ENCODE measurements around the gene HOXC11.

The HOXC11 gene

GRCh38 chr12:53972722-53973235, at the start of gene HOXC11:
TSS of gene HOXC11 (plus strand) at chr12:53973126. CDS start at chr12:53973242, 116 bp downstream.
- DNase-seq (ENCODE audit: low read depth in 2 of 2), result no peak

DNA sequence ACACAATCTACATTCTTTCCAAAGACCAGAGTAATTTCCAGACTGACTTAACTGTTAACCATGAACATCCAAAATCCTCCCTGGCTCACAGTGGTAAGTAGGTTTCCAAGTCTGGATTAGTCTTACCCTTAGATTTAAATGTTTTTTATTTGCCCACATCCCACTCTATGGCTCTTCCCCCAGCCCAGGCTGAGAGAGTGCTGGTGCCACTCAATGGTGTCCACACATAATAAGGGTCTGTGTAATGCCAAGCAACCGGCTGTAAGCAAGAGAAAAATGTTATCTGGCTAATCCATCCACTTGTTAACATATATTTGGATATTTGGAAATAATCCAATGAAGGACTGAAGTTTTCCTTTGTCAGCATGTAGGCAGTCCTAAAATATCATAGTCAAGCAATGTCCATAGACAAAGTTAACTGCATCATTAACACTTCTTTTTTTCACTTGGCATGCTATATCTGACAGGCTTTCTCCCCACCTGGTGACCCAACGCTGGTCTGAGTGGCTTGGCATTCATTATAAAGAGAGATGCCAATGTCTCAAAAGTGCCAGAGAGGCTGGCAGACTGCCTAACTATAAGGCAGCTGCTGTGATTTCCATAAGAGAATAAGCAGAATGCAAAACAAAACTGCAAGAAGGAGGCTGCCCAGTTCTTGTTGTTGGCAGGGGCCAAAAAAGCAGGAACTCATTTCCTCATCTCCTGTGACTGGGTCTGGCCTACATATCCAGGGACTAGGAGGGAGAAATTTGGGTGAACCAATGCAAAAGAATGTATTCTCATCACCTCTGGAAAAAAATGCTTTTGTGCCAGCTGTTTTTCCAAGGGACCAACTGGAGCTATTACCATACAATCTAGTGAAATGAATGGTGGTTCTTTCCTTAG, 48.2 kb upstream of the HOXC11 start:
- DNase-seq (ENCODE audit: low read depth in 2 of 2), result no peak

DNA sequence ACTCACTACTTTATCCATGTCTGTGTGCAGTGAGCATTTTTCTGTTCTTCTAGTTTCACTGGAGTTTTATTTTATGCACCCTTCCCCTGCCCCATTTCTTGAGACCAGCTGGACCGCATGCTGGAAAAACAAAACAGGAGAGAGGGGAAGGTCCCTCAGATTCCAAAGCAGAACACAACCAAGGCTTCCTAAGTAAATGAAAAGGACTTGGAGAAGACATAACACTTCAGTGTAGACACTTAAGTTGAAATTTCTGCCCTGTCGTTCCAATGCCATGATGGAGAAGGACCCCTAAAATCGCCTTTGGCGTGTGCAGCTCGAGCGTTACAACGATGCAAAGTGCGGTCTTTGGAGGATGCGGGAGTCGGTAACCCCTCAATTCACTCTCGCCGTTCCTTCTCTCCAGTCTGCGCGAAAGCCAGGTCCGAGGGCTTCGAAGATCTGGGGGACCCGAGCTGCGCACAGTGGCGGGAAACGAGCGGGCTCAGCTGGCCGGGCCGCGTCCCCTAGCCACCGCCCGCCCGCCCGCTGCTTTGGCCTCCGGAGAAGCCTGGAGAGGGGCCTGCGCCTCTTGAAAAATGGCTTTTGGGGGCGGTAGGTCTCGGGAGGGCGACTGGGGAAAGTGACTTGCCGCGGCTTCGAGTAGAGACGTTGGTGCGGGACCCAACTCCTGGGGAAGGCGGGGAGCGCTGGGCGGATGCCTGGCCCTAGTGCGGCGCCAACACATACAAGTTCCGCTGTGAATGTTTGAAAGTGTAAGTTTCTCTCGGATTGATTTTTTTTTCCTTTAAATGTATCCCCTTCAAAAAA, 45.5 kb upstream of the HOXC11 start:
- DNase-seq (ENCODE audit: low read depth in 2 of 2), result no peak

GRCh38 chr12:53928054-53928835, 44.7 kb upstream of the HOXC11 start:
- no peak for DNase-seq (ENCODE audit: low read depth in 2 of 2)

DNA sequence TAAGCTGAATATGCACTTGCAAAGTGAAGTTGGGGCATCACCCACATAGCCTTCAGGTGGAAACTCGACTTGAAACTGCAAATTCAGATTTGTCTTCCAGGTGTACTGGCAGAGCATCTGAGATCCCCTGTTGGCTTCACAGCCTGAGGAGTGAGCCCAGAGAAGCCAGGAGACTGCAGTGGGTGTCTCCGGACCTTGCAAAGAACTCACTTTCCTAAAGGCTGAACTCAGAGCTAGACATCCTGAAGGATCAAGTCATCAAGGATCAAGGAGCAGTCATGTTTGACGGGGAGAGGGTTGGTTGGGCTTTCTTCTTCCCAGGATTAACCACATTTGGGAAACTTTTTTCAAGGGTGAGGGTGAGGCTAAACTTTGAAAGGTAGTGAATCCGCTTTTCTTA, 43.4 kb upstream of the HOXC11 start:
- no peak for DNase-seq (ENCODE audit: low read depth in 2 of 2)

DNA sequence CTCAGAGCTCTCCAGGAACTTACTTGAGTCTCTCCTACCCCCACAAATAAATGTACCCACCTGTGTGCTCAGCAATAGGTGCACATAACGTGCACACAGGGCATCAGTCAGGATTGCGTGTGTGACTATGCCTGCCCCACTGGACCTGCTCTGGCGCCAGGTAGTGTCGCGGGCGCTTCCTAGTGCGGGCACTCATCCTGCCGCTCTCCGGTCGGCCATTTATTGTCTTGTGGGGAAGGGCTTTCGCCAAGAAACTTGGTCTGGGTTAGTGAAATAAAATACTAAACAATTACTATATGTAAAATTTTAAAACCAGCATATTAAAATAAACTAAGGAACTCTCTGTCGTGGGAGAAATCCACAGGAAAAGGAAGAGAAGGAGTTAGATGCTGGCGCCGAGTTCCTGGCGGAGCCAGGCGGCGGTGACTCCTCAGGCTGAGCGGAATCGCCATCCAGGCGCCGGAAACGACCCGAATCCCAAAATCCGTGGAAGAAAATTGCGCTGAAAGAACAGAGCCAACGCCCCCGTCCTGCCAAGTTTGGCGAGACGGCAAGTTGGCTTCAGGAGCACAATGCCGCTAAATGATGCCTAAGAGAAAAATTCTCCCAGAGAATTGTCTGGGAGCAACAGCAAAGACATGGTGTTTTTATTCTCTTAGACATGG, 42.2 kb upstream of the HOXC11 start:
- no peak for DNase-seq (ENCODE audit: low read depth in 2 of 2)

- no peak for DNase-seq (ENCODE audit: low read depth in 2 of 2)
Measured at GRCh38 chr12:53931844-53932581, 40.9 kb upstream of the HOXC11 start.

- DNase-seq (ENCODE audit: low read depth in 2 of 2), result no peak
Measured at GRCh38 chr12:53932915-53933314, 40.0 kb upstream of the HOXC11 start.

DNA sequence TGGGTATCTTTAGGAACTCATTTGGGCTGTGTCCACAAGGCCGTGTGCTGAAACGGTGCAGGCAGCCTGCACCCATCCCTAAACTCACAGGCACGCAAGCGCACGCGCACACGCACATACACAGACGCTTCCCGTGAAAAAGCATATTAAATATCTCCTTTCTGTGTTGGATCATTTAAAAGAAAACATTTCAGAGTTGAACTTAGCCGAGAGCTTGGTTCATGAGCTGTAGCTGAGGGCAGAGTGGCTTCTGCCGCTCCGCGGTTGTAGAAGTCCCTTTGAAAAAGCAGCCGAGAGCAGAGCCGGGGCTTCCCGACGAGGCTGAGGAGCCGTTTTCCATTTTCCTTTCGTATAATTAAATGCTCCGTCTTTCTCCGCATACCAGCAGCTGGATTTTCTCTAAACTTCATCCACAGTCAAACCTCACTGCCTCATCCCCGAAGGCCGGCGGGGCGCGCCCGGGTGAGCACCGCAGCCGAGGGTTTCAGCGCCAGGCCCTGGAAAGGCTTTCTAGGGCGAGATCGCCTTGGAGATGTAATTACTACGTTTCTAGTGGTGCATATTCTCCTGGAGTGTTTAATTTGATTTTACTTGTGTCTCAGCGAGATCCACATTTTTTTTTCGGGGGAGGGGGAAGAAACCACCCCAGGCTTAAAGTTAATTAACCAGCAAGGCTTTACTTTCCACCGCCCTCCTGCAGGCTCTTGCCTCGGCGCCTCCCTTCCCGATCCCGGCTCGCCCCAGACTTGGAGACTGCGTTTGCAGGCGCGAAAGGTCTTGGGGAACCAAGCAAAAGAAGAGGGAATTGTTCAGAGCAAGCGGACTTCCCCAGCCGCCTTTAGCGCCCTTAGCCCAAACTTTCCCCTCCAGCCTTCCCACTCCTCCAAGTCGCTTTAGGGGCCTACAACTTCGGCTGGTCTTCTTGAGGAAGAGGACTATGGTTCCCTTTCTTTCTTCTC, 37.3 kb upstream of the HOXC11 start:
- DNase-seq (ENCODE audit: low read depth in 2 of 2), result no peak

DNA sequence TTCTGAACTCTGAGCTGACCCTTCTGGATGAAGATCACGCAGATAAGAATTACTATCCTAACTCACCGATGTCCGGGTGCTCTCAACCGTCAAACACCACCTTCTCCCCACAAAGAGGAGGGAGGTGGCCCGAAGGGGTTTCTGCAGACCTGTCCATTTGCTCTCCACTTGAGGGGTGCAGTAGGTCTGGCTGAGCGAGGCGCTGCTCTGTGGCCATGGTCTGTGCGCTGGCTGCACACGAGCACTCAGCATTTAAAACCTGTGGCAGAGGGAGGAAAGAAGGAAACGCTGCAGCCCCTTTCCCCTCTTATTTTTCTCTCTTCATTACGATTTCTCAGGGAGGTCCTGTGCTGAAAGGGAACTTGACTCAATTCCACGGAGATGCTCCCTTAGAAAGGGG, 35.8 kb upstream of the HOXC11 start:
- no peak for DNase-seq (ENCODE audit: low read depth in 2 of 2)

DNA sequence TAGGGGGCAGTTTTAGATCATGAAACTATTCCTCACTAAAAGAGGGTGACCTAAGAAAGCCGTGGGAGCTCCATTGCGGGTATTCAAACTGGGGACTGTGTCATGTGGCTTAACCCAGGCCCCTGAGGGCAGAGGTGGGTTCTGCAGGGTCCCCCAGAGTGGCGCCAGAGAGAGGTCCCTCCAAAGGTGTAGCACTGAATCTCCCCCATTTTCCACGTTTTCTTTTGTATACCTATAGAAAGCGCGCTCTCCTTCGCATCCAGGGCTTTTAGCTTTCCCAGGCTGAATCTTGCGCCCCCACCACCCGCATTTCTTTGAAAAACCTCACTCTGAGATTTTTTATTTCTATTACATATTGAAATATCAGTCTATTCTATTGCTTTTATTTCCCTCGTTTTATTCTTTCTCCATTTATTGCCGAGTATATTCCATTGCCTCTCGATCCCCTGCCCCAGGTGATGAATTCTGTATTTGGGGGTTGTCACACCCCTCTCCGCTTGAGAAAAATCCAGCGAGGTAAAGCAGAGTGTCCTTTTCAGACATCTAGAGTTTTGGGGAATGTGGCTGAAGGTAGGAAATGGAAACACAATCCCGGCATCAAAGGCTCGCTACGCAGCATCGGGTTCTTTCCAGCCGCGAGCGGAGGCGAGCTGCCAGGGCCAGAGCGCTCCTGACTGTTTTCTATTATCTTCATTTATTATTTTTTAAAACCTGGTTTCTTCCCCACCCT, 35.2 kb upstream of the HOXC11 start:
- DNase-seq (ENCODE audit: low read depth in 2 of 2), result no peak

DNA sequence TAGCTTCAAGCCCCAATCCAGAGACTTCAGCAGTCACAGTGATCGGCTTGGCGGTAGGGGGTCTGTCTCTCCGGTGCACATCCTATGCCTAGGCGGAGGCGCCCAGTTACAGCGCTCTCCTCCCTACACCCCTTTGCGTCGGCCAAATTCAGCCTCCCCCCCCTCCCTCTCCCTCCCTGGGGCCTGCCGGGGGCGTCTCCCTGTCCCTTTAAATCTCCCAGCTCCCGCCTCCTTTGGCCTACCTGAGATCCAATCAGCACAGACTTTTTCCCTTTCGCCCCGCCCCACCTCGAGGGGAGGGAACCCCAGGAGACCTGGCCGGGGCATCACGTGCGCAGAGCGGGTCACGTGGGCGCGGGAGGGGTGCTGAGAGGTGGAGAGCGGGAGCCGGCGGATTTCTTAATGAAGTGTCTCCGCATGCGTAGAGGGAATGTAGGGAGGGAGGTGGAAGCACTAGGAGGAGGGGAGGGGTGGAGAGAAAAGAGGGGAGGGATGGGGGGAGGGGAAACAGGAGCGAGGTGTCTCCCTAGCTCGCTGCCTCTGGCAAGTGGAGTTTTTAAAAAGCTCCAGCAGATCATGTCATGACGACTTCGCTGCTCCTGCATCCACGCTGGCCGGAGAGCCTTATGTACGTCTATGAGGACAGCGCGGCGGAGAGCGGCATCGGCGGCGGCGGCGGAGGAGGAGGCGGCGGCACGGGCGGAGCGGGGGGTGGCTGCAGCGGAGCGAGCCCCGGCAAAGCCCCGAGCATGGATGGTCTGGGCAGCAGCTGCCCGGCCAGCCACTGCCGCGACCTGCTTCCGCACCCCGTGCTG, 34.4 kb upstream of the HOXC11 start, which contains the start of gene HOXC13:
Gene HOXC13 (plus strand): TSS at position 506 of the 815 bp plus-strand sequence. CDS start 76 bp downstream, at position 582.
- no peak for DNase-seq (ENCODE audit: low read depth in 2 of 2)

DNA sequence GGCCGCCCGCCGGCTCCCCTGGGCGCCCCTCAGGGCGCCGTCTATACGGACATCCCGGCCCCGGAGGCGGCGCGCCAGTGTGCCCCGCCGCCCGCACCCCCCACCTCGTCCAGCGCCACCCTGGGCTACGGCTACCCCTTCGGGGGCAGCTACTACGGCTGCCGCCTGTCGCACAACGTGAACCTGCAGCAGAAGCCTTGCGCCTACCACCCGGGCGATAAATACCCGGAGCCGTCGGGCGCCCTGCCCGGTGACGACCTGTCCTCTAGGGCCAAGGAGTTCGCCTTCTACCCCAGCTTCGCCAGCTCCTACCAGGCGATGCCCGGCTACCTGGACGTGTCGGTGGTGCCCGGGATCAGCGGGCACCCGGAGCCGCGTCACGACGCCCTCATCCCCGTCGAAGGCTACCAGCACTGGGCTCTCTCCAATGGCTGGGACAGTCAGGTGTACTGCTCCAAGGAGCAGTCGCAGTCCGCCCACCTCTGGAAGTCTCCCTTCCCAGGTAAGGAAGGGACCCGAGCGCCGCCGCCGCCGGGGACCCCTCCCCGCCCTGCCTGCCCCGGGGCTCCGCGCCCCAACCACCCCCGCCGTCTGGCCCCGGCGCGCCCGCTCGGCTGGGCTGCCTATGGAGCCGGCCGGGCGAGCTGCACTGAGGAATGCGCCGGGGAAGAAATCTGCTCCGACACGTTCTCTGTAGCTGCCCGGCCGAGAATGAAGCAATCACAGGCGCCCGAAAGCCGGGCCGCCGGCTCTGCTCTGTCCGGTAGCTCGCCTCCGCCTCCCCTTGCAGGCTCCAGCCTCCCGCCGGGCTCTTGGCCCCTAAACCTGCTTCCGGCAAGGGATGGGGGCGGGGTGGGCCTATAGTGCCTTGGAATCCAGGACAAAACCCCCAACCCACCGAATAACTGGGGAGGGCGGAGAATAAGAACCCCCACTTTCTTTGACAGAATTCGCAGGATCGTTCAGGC, 33.5 kb upstream of the HOXC11 start:
- DNase-seq (ENCODE audit: low read depth in 2 of 2), result no peak

DNA sequence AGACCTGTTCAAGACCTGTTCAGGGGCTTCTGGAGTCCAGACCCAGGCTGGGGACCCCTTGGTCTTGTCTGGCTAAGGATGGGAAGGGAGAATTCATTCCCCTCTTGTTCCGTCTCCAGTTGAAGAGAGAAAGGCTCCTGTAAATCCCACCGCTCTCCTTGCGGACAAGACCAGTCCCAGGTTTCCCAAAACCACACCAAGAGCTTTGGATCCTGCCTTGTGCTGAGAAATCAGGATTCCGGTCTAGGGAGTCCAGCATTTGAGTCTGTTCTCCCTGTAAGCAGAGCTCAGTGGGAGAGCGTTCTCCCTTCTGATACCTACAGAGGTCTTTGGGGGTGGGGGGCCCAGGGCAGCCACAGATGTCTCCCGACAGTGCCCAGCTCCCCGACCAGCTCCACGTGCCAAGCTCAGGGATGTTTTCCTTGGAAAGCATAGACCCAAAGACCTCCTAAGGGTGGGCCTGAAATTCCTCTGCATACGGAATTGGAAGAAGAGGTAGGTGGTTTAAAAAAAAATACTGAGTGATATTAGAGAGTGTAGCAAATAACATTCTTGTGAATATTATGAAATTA, 32.4 kb upstream of the HOXC11 start:
- DNase-seq (ENCODE audit: low read depth in 2 of 2), result no peak

- no peak for DNase-seq (ENCODE audit: low read depth in 2 of 2)
Measured at GRCh38 chr12:53941187-53941586, 31.7 kb upstream of the HOXC11 start.

DNA sequence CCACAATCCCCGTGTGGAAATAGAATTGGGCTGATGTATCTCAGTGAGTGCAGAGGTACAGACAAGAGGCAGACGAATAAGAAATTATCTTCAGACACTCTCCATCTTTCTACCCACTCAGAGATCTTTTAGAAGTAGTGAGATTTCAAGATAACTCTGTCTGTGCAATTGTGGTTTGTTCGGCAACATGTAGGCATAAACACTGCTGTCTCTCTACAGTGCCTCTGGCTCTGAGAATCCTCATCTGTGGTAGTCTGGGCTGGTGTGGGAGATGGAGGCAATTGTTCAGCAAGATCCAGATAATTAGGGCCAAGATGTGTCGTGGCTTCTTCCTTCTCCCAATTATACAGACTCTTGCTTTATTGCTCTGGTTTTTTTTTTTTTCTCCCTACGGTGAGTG, 31.2 kb upstream of the HOXC11 start:
- DNase-seq (ENCODE audit: low read depth in 2 of 2), result no peak

All from stimulated activated CD8-positive, alpha-beta memory T cell treated with anti-CD3 and anti-CD28 coated beads, Interleukin-7, amount 100 ng/mL, for 4 hours (primary cell).